SJCRH30 (cell line): ENCODE data around the gene SAMD4B. TPM values are rescaled to one million over a fixed set of nuclear protein-coding genes. Genes with fewer than 3 reads are reported as not detected.
"Not testable (repeated sequence)": the region's sequence is repeated elsewhere in the genome, so short reads cannot be mapped to it uniquely, and the experiment has no call there.

Experiments used
- DNase-seq, 2 experiments: peaks; one replicate each; pipeline ENCODE4 v3.0.0-alpha.2; 2015 to 2020
- H3K27ac ChIP-seq: fragments of 250-450 bp; sonication (Bioruptor Pico); 2 replicates; pipeline ENCODE4 v1.5.1; 2020; ENCODE audit warnings: mild to moderate bottlenecking, moderate library complexity
- H3K27me3 ChIP-seq: fragments of 250-450 bp; sonication (Bioruptor Pico); 2 replicates; pipeline ENCODE4 v1.5.1; 2020; ENCODE audit warnings: mild to moderate bottlenecking, moderate library complexity
- H3K36me3 ChIP-seq: fragments of 250-450 bp; sonication (Bioruptor Pico); 2 replicates; pipeline ENCODE4 v1.5.1; 2020; ENCODE audit warnings: mild to moderate bottlenecking, moderate library complexity
- H3K4me1 ChIP-seq: fragments of 250-450 bp; sonication (Bioruptor Pico); 2 replicates; pipeline ENCODE4 v1.5.1; 2020; ENCODE audit warnings: mild to moderate bottlenecking, moderate library complexity
- H3K4me3 ChIP-seq: fragments of 250-450 bp; sonication (Bioruptor Pico); 2 replicates; pipeline ENCODE4 v1.5.1; 2020; ENCODE audit warnings: mild to moderate bottlenecking, moderate library complexity
- H3K9me3 ChIP-seq: fragments of 250-450 bp; sonication (Bioruptor Pico); replicated peaks from 2 replicates; pipeline ENCODE4 v1.5.1; 2020; ENCODE audit warnings: mild to moderate bottlenecking, moderate library complexity
- total RNA-seq: library from RNA; depleted of rRNA; stranded (reverse); fragments of >200 nt; shearing (Covaris generic); gene quantifications from 2 replicates; pipeline ENCODE4 v1.2.3, GENCODE V29; 2014

Gene SAMD4B
- total RNA-seq, 1 experiment from 2014 or later = 125 TPM

DNA sequence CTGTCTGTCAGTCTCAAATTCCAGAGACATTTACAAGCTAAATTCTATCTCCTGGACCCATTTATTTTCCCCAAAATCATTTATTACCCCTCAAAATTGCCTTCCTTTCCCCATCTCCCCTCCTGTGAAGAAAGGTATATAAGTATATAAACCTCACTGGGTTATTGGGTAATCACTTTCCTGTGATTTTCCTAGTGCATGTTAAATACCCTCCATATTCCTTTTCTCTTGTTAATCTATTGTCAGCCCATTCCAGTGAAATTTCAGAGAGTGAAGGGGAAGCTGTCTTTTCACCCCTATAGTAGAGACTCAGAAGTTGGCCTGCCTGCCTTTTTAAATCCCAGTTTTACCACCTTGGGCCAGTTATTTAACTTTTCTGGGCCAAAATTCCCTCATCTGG lies 36.1 kb upstream of the SAMD4B start:
- no peak for DNase-seq
- Histone ChIP-seq H3K27me3 (peaks cover 20% of the 10 kb centered on the region), H3K36me3 (no peaks in the 10 kb centered on the region), H3K4me1 (no peaks in the 10 kb centered on the region), H3K9me3 (0 out of 2 replicates have a peak, but pooled peaks cover 3% of the 10 kb centered on the region), H3K4me3 (no peak overlapping the region), H3K27ac (no peak overlapping the region)

DNA sequence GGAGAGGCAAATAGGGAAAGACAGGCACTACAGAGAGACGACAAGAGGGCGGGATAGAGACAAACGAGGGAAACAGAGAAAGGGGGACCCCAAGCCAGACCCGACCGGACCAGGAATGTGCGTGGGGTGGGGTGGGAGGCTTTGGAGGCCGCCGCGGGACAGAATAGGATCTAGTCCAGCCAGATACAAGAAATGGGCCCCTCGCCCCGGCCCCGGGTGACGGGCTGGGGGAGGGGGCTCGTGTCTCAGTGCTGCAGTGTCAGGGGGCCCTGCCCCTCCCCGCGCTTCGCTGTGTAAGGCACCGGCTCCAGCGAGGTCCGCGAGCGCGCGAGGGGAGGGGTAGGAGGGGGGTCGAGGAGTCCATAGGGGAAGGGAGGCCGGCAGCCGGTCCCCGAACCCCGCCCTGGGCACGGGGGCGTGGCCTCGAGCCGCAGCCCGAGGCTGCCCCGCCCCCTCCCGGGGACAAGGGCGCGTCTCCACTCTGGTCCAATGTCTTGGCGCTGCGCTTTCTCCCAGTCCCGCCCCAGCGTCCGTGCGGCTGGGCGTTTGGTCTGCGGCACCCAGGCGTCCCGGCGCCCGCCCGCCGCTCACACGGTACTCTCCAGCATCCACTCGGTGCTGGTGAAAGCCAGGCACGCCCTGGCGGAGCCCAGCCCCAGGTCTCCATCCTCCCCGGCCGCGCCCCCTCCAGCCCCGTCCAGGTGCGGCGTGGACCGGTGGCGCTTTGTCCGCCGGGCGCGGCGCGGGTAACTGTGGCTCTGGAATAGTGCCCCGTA lies 35.0 kb upstream of the SAMD4B start:
- no peaks in the 10 kb centered on the region for H3K36me3 ChIP-seq
- no peak overlapping the region for H3K4me3 ChIP-seq
- no peak overlapping the region for H3K27ac ChIP-seq
- H3K9me3 ChIP-seq = 0 out of 2 replicates have a peak, but pooled peaks cover 3% of the 10 kb centered on the region
- H3K4me1 ChIP-seq = no peaks in the 10 kb centered on the region
- H3K27me3 ChIP-seq = peaks cover 12% of the 10 kb centered on the region
- no peak for DNase-seq

DNA sequence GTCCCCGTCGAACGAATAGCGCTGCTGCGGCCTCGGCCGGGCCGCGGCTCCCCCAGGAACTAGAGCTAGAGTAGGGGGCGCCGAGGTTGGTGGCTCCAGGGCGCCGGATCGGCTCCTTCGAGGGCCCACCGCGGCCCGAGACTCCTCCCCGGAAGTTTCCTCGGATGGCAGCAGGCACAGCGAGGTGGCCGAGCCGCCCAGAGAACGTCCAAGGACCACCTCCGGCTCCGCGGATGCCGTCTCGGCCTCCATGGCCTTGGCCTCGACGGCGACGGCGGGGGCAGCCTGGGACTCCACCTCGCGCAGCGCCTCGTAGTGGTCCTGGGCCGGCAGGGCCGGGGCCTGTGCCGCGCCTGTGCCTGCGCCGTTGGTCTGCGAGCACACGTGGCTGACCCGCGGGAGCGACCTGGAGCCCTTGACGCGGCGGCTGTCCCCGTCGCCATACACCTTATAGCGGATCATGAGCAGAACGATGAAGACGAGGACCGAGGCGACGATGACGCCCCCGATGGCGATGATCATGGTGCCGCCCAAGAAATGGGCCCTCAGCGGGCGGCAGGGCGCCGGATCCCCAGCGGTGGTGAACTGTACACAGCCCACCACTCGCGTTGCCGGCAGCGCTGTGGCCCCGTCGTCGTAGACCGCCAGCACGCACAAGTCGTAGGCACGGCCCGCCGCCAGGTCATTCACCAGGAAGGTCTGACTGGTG lies 34.2 kb upstream of the SAMD4B start:
- H3K36me3 ChIP-seq = no peaks in the 10 kb centered on the region
- no peak overlapping the region for H3K4me3 ChIP-seq
- H3K9me3 ChIP-seq = 0 out of 2 replicates have a peak, but pooled peaks cover 3% of the 10 kb centered on the region
- no peak overlapping the region for H3K27ac ChIP-seq
- no peaks in the 10 kb centered on the region for H3K4me1 ChIP-seq
- H3K27me3 ChIP-seq = peaks cover 9% of the 10 kb centered on the region
- no peak for DNase-seq

DNA sequence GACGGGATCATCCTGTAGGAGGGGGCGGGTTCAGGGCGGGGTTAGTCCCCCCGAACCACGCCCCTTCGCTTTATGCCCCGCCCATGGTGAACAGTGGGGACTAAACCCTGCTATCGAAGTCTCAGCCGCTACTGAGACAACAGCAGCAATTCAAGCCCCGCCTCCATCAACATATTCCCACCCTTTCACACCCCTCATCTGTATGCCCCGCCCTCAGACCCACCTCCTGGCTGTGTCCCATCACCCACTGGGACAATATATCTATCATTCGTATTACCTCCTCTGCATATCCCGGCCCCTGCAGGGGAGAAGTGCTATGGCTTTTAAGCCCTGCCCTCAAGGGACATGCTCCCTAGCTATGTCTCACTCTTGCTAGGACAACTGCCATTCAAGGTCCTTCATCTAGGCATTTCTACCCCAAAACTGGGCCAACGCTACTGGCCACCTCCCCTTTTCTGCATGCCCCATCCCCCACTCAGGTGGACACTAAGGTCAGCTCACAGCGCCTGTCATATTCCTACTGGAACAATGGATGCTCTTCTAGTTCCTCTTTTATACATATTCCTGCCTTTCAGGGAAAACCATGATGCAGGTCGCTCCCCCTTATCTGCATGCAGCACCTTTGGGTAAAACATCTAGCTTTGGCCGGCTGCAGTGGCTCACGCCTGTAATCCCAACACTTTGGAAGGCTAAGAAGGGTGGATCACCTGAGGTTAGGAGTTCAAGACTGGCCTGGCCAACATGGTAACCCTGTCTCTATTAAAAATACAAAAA lies 33.5 kb upstream of the SAMD4B start:
- DNase-seq = no peak
- H3K9me3 ChIP-seq = 0 out of 2 replicates have a peak, but pooled peaks cover 3% of the 10 kb centered on the region
- H3K36me3 ChIP-seq = no peaks in the 10 kb centered on the region
- H3K4me3 ChIP-seq = no peak overlapping the region
- no peak overlapping the region for H3K27ac ChIP-seq
- 0 out of 2 replicates have a peak, but pooled peaks cover 4% of the 10 kb centered on the region for H3K27me3 ChIP-seq
- H3K4me1 ChIP-seq = no peaks in the 10 kb centered on the region

DNA sequence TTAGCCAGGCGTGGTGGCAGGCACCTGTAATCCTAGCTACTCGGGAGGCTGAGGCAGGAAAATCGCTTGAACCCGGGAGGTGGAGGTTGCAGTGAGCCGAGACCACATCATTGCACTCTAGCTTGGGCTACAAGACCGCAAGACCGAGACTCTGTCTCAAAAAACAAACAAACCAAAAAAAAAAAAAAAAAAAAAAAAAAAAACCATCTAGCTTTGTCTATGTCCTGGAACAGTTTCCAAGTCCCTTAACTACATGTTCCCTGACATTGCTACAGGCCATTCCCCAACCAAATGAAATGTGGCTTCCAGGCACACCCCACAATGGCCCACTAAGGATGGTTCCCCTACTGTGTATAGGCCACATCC lies 32.9 kb upstream of the SAMD4B start:
- not testable (repeated sequence) for DNase-seq, H3K36me3 ChIP-seq, H3K4me1 ChIP-seq, H3K4me3 ChIP-seq, H3K27ac ChIP-seq, H3K27me3 ChIP-seq, H3K9me3 ChIP-seq

DNA sequence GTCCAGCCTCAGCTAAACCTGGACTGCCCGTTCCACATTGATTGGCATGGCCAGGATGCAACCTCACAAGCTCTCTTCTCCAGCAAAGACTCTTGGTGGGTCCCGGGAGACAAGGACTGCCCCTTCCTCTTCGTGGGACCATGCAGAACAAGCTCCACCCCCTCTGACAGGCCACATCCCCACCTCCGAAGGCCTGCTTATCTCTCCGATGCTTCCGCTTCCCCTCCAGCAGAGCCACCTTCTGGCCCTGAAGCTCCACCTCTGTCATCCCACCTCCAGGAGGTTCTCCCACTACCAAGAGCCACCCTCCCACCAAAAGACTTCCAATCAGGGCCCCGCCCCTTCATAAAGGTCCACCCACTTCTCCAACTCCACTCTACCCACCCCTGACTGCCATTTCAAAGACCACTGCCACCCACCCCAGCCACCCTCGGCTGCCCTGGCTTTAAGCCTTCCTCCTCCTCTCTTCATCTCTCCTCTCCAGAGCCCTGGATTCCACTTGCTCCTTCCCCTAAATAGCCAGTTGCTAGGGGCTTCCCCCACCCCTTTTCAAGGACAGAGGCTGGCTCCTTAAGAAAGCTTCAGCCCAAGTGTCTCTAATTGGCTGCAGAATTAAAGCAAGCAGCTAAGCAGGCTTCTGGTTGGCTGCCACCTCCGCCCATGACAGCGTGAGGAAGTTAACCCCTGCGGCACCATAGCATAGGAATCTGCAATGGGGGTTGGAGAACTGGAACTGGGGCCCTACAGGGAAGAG lies 31.5 kb upstream of the SAMD4B start:
- Histone ChIP-seq H3K4me3 (no peak overlapping the region), H3K9me3 (no peaks in the 10 kb centered on the region), H3K36me3 (no peaks in the 10 kb centered on the region), H3K27ac (no peak overlapping the region), H3K4me1 (no peaks in the 10 kb centered on the region), H3K27me3 (no peaks in the 10 kb centered on the region)
- DNase-seq = no peak

DNA sequence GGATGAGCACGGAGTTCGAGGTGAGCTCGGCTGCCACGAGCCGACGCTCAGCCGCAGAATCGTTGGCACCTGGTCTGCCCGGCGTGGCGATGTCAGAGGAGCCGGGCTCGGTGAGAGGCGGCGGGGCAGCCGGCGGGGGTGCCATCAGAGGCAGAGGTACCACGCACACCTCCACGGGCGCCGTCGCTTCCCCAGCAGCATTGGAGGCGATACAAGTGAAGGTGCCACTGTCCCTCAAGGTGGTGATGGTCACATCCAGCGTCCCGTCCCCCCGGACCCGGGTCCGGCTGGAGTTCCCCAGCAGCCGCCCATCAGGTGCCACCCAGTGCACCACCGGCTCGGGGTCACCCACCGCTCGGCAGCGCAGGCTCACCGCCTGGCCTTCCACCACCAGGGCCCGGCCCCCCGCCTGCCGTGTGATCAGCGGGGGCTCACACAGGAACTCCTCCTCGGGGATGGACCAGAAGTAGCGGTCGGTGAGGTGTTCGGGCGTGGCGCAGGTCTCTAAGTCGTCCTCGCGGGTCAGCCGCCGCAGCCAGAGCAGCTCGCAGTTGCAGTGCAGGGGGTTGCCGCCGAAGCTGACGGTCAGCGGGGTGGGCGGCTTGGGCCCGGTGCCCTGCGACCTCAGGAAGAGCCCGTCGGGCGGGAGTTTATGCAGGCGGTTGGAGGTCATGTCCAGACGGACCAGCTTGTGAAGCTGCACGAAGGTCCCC lies 28.0 kb upstream of the SAMD4B start:
- H3K27me3 ChIP-seq = peaks cover 4% of the 10 kb centered on the region; the same call in 1 of the 2 replicates
- no peak overlapping the region for H3K4me3 ChIP-seq
- H3K9me3 ChIP-seq = no peaks in the 10 kb centered on the region
- no peaks in the 10 kb centered on the region; the same call in 1 of the 2 replicates for H3K4me1 ChIP-seq
- no peak overlapping the region for H3K27ac ChIP-seq
- no peaks in the 10 kb centered on the region for H3K36me3 ChIP-seq
- DNase-seq = no peak

DNA sequence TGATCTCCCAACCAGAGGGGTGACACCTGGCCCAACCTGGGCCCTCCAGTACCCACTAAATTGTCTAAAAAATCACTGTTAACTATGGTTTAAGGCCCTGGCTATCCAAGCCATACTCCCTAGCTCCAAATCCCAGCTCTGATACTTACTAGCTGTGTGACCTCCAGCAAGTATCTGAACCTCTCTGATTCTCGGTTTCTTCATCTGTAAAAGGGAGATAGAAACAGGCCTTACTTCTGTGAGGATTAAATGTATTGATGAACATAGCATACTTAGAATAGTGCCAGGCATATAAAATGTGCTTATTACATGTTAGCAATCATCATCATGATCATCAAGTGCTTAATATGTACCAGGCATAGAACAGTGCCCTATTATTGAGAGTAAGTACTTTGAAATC lies 26.3 kb upstream of the SAMD4B start:
- Histone ChIP-seq H3K4me3 (no peak overlapping the region), H3K27me3 (peaks cover 4% of the 10 kb centered on the region; the same call in 1 of the 2 replicates), H3K27ac (no peak overlapping the region), H3K9me3 (no peaks in the 10 kb centered on the region), H3K36me3 (no peaks in the 10 kb centered on the region), H3K4me1 (no peaks in the 10 kb centered on the region; the same call in 1 of the 2 replicates)
- no peak for DNase-seq

DNA sequence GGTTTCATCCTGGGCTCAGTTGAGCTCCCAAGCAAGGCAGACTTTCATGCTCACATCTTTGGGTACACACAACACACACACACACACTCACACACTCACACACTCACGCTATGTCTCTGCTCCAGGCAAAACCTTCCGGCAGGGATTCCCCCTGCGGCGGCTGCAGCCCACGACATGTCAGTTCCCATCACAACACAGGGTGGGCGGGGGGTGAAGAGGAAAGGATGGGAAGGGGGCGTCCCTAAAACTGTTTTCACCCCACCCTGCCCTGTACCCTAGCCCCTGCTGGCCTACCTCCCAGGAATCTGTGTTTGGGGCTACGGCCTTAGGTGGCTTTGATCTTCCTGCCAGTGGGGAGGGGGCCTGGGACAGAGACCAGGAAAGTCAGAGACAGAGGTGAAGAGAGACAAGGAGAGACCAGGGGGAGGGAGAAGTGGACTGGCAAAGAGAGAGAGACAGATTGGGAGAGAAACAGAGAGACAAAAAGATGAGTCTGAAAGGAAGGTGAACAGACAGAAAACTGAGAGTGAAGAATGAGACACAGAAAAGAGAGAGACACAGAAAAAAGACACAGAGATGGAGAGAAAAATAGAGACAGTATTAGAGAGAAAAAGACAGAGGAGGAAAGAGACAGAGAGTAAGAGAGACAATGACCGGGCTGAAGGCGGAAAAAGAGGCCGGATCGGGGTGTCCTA lies 25.4 kb upstream of the SAMD4B start:
- no peaks in the 10 kb centered on the region for H3K36me3 ChIP-seq
- H3K27me3 ChIP-seq = peaks cover 4% of the 10 kb centered on the region; the same call in 1 of the 2 replicates
- no peaks in the 10 kb centered on the region for H3K9me3 ChIP-seq
- H3K27ac ChIP-seq = no peak overlapping the region
- DNase-seq = no peak
- no peaks in the 10 kb centered on the region; the same call in 1 of the 2 replicates for H3K4me1 ChIP-seq
- H3K4me3 ChIP-seq = no peak overlapping the region

DNA sequence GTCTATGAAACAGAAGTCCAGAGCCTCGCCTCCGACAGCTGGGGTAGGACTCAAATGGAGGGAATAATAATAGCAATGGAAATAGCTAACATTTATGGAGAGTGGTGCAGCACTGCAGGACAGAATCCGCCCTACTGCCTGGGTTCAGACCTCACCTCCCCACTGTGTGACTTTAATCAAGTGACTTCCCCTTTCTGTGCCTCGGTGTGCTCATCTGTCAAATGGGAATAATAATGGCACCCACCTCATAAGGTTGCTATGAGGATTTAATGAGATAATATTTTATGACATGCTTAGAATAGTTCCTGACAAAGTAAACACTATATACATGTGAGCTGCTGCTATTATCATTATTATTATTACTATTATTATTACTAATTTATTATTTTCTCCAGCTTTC lies 24.7 kb upstream of the SAMD4B start:
- Histone ChIP-seq H3K27me3 (peaks cover 4% of the 10 kb centered on the region; the same call in 1 of the 2 replicates), H3K27ac (no peak overlapping the region), H3K4me3 (no peak overlapping the region), H3K9me3 (no peaks in the 10 kb centered on the region), H3K36me3 (no peaks in the 10 kb centered on the region), H3K4me1 (no peaks in the 10 kb centered on the region; the same call in 1 of the 2 replicates)
- DNase-seq = no peak

DNA sequence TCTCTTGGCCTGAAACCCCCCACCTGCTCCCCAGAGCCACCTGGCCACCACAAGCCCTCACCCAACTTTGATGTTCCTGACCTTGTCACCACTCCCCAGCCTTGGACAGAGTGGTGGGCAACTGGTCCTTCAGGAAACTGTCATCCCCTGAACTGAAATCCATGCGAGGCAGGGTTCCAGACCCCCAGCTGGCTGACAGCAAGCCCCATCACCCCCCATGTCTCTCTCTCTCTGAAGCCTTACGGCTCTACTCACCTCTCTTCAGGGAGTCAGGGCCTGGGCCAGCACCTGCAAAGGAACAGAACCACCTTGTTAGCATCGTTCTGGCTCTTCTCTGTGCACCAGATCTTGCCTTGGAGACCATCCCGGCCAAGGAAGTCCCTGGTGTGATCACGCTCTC lies 24.1 kb upstream of the SAMD4B start:
- Histone ChIP-seq H3K27me3 (peaks cover 4% of the 10 kb centered on the region; the same call in 1 of the 2 replicates), H3K36me3 (no peaks in the 10 kb centered on the region), H3K4me3 (no peak overlapping the region), H3K9me3 (no peaks in the 10 kb centered on the region), H3K27ac (no peak overlapping the region), H3K4me1 (no peaks in the 10 kb centered on the region; the same call in 1 of the 2 replicates)
- DNase-seq = no peak

DNA sequence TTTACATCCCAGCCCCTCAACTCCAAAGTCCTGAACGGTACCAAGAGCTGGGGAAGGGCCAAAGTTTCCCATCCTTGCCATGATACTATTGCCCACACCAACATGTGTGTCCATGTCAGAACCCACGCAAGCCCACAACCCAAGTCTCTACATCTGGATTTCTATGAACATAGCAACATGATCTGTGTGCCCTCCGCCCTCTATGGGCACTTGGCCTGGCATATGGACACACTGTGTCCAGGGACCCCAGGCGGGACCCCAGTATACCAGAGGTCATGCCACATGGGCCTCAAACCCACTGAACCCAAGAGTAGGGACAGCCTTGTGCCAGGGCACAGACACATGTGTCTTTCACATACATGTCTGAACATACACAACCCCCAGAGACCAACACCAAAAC lies 23.5 kb upstream of the SAMD4B start:
- H3K36me3 ChIP-seq = no peaks in the 10 kb centered on the region
- no peak for DNase-seq
- H3K27me3 ChIP-seq = peaks cover 4% of the 10 kb centered on the region; the same call in 1 of the 2 replicates
- no peaks in the 10 kb centered on the region for H3K9me3 ChIP-seq
- H3K4me1 ChIP-seq = no peaks in the 10 kb centered on the region; the same call in 1 of the 2 replicates
- H3K4me3 ChIP-seq = no peak overlapping the region
- H3K27ac ChIP-seq = no peak overlapping the region
